GM12865 (cell line): ENCODE data around the gene RUBCNL.

Experiments
- DNase-seq: peaks from one replicate; pipeline ENCODE4 v3.0.0; 2010; ENCODE audit warnings: low read depth
- H3K4me3 ChIP-seq: 2 replicates; pipeline ENCODE4 v1.5.1; 2011; ENCODE audit warnings: mild to moderate bottlenecking, low read depth, low read length, control low read depth
- TF ChIP-seq, protein P1 (sequence below): IDR thresholded peaks from 2 replicates; pipeline ENCODE4 v1.5.1; 2011; ENCODE audit warnings: low read length, control low read depth, low read depth, inconsistent platforms; ENCODE audit not compliant: insufficient read depth; ENCODE audit errors: missing control alignments

Gene RUBCNL

GRCh38 chr13:46303742-46304385 lies 83.2 kb downstream of the RUBCNL start:
- TF ChIP-seq, protein P1, sequence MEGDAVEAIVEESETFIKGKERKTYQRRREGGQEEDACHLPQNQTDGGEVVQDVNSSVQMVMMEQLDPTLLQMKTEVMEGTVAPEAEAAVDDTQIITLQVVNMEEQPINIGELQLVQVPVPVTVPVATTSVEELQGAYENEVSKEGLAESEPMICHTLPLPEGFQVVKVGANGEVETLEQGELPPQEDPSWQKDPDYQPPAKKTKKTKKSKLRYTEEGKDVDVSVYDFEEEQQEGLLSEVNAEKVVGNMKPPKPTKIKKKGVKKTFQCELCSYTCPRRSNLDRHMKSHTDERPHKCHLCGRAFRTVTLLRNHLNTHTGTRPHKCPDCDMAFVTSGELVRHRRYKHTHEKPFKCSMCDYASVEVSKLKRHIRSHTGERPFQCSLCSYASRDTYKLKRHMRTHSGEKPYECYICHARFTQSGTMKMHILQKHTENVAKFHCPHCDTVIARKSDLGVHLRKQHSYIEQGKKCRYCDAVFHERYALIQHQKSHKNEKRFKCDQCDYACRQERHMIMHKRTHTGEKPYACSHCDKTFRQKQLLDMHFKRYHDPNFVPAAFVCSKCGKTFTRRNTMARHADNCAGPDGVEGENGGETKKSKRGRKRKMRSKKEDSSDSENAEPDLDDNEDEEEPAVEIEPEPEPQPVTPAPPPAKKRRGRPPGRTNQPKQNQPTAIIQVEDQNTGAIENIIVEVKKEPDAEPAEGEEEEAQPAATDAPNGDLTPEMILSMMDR = no peak
- peak; percentile 19 for DNase-seq
- no peak overlapping the region for H3K4me3 ChIP-seq

DNA sequence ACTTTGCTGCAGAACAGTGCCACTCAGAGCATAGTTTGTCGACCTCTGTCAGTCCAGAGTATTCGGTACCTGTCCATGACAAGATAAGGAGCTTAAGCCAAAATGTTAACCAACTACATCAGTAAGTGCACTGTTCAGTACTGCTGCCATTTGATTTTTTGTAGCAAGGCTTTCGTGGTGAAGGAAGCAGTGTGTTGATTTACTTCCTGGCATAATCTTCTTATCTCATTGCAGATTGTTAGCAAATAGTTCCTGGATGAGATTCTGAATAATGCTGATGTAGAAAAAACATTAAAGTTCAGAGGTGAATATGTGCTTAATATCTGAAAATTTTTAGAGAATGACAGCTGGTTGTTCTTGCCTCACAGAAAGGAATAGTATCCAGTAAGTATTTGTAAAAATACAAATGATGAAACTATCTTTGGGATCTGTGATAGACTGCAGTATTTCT lies 89.7 kb downstream of the RUBCNL start:
- H3K4me3 ChIP-seq = no peak overlapping the region
- DNase-seq = no peak
- TF ChIP-seq, protein P1 = no peak

GRCh38 chr13:46296921-46297320 lies 90.1 kb downstream of the RUBCNL start:
- H3K4me3 ChIP-seq = no peak overlapping the region
- DNase-seq = no peak
- TF ChIP-seq, protein P1 = no peak

DNA sequence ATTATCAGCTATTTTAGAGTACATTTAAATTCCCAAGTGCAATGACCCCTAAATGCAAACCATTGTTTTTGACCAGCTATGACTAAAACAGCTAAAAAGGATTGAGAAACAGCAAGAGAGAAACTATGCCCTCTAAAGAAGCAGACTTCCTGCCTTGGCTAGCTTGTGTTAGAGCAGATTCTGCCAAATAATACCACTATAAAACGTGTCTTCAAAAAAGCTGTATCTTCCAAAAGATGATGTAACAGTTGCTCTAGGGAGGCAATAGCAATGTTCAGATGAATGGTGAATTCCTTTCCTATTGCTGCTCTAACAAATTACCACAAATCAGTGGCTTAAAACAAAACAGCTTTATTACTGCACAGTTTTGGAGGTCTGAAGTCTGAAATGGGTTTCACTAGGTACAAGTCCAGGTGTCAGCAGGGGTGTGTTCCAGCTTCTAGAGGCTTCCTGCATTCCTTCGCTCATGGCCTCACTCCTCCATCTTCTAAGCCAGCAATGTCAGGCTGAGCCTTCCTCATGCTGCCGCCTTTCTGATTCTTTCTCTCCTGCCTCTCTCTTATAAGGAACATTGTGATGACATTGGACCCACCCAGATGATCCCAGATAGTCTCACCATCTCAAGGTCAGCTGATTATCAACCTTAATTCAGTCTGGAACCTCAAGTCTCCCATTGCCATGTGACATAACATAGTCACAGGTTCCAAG lies 90.8 kb downstream of the RUBCNL start:
- TF ChIP-seq, protein P1 = no peak
- H3K4me3 ChIP-seq = no peak overlapping the region
- DNase-seq = peak; percentile 33

DNA sequence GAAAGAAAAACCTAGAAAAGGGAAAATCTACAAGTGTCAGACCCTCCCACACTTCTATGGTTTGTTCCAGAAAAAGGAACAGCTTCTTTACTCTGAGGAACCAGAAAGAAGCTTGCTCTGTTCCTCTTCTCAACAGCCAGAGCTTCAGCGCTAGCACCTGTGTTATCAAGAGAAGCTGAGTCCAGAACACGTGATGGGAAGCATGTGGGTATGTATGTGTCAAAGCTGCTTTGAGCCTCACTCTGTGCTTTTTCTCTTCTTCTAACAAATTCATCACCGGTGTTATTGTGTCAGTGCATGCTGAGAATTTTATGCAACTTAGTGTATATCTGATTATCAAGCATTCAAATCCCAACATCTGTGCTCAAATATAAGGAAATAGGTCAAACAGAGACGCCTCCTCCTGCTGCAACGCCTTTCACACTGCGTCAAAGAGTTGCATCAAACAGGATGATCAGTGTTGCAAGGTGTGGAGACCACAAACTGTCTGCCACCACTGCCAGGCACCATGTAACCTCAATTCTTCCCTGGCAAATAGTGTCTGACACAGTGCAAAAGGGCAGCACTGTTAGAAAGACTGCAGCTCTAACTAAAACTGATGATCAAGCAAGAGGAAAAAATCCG lies 91.4 kb downstream of the RUBCNL start:
- TF ChIP-seq, protein P1 = no peak
- H3K4me3 ChIP-seq = no peak overlapping the region
- peak; percentile 62 for DNase-seq

DNA sequence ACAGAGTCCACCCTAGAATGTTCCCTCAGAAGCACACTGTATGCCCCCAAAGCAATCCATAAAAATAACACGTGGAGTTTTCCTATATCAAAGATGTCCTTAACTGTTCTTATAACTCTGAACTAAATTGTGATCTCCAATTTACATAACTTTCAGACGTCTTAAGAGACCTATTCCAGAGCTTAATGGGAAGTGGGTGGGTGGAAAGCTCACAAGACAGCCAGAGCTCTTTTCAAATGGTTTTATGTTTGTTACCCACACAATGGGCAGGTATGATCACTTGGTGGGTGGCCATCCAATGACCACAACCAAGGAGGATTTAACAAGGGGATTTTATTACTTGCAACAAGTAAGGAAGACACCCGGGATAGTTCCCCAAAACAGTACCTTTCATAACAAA lies 93.6 kb downstream of the RUBCNL start:
- H3K4me3 ChIP-seq = no peak overlapping the region
- DNase-seq = no peak
- TF ChIP-seq, protein P1 = no peak
